Gastrocnemius medialis (tissue), 4 donors: ENCODE results near the gene ARHGAP36. TPM values are rescaled to one million over a fixed set of nuclear protein-coding genes. Genes with fewer than 3 reads are reported as not detected.

Experiments
- ATAC-seq, 2 donors: fragments of 150-250 bp; one replicate each; pipeline ENCODE4 v1.9.1; 2016
- DNase-seq, 2 donors: peaks; one replicate each; pipeline ENCODE4 v3.0.0-alpha.2; 2019
- H3K27ac ChIP-seq, 4 donors: fragments of 200-600 bp; sonication (generic); 1 replicate in 1 of 4; 2 replicates in 3 of 4; pipeline ENCODE4 v1.5.1; 2016 to 2018; ENCODE audit warnings: mild to moderate bottlenecking in 2 of 4, moderate library complexity in 1 of 4
- H3K27me3 ChIP-seq, 3 donors: fragments of 200-600 bp; sonication (generic) in 2 of 3; 1 replicate in 1 of 3; 2 replicates in 2 of 3; pipeline versions ENCODE4 v1.5.1 to v1.6.0; 2016 to 2019; ENCODE audit warnings: mild to moderate bottlenecking in 1 of 3, moderate library complexity in 1 of 3
- H3K36me3 ChIP-seq, 2 donors: fragments of 200-600 bp; sonication (generic) in 1 of 2; one replicate each; pipeline ENCODE4 v1.5.1; 2017 to 2018
- H3K4me1 ChIP-seq, 2 donors: fragments of 200-600 bp; sonication (generic) in 1 of 2; one replicate each; pipeline ENCODE4 v1.5.1; 2016 to 2017; ENCODE audit warnings: mild to moderate bottlenecking in 2 of 2
- H3K4me3 ChIP-seq, 4 donors: fragments of 200-600 bp; sonication (generic) in 3 of 4; 1 replicate in 1 of 4; 2 replicates in 3 of 4; pipeline ENCODE4 v1.5.1; 2016 to 2019; ENCODE audit warnings: mild to moderate bottlenecking in 2 of 4
- H3K9me3 ChIP-seq, 3 donors: fragments of 200-600 bp; sonication (generic) in 2 of 3; 1 replicate in 1 of 3; 2 replicates in 2 of 3; pipeline ENCODE4 v1.5.1; 2016 to 2019
- POLR2A ChIP-seq, 2 donors: fragments of 450-650 bp; IDR thresholded peaks; one replicate each; pipeline ENCODE4 v1.6.1; 2017; ENCODE audit warnings: antibody characterized with exemption in 2 of 2, mild to moderate bottlenecking in 2 of 2, moderate library complexity in 2 of 2
- in situ Hi-C, 4 donors: fragments of 200-750 bp; cut with MboI; loops; one replicate each; pipeline versions ENCODE4 v1.15.0 to v1.8.0; 2017; ENCODE audit warnings: low sequenced_read_pairs in 4 of 4
- intact Hi-C: fragments of 100-400 bp; cut with DNase I; formaldehyde crosslinking; loops from one replicate; pipeline ENCODE4 v1.15.1; 2023; ENCODE audit warnings: low total_unique reads
- total RNA-seq, 4 donors: library from RNA; depleted of rRNA; stranded (reverse); fragments of >200 nt; gene quantifications; one replicate each; pipeline versions ENCODE4 v1.1.0 to v1.2.3, GENCODE V29; 2016
- TF ChIP-seq, protein P1 (sequence below), 5 experiments: fragments of 450-650 bp in 3 of 5; fragments of 200-600 bp in 2 of 5; sonication (generic) in 2 of 5; IDR thresholded peaks in 4 of 5; conservative IDR thresholded peaks in 1 of 5; 1 replicate in 4 of 5; 2 replicates in 1 of 5; pipeline ENCODE4 v1.5.1; 2016 to 2019; ENCODE audit warnings: antibody characterized with exemption in 5 of 5, mild to moderate bottlenecking in 3 of 5, moderate library complexity in 3 of 5

Gene ARHGAP36, protein sequence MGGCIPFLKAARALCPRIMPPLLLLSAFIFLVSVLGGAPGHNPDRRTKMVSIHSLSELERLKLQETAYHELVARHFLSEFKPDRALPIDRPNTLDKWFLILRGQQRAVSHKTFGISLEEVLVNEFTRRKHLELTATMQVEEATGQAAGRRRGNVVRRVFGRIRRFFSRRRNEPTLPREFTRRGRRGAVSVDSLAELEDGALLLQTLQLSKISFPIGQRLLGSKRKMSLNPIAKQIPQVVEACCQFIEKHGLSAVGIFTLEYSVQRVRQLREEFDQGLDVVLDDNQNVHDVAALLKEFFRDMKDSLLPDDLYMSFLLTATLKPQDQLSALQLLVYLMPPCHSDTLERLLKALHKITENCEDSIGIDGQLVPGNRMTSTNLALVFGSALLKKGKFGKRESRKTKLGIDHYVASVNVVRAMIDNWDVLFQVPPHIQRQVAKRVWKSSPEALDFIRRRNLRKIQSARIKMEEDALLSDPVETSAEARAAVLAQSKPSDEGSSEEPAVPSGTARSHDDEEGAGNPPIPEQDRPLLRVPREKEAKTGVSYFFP
- 1 to 10 TPM in 1 of 4 donors, under 1 TPM in 3; 0.41 to 2.7 (median 0.93) TPM for total RNA-seq

DNA sequence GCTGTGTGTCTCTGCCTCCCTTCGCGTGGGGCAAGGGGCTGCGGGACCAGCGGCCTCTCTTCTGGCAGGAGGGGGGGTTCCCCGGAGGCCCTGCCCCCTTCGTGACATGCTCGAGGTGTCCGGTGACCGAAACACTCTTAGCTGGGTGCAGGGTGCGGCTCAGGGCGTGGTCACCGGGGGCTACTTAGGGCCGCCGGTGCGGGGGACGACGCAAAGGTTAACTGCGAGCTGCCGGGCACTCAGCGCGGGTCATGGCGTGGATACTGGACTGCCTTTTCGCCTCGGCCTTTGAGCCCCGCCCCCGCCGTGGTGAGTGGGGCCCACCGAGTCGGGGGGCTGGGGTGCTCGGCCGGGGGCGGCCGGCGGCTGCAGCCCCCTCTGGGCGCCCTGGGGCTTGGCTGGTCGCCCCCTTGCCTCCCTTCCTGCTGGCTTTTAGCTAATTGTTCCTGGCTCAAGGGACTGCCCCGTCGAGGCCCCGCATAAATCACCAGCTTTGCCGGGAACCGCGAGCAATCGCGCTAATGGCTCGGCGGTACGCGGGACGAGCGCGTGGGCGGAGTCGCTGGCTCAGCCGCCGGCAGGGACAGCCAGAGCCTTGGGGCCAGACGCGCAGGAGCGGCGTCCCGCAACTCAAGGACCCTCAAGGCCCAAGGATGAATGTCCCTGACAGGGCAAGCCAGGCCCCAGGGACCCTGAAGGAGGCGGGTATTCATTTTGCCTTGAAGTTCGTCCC, at the start of gene ARHGAP36:
ARHGAP36 (plus strand) TSS at position 211 of the 733 bp plus-strand sequence. CDS start 23,320 bp downstream, outside the sequence.
- no peaks in the 10 kb centered on the region for H3K36me3 ChIP-seq
- no peak within 1 kb of the TSS for H3K27ac ChIP-seq
- TF ChIP-seq POLR2A (IDR thresholded peaks at IDR 0.05), result no peak
- TF ChIP-seq, protein P1, sequence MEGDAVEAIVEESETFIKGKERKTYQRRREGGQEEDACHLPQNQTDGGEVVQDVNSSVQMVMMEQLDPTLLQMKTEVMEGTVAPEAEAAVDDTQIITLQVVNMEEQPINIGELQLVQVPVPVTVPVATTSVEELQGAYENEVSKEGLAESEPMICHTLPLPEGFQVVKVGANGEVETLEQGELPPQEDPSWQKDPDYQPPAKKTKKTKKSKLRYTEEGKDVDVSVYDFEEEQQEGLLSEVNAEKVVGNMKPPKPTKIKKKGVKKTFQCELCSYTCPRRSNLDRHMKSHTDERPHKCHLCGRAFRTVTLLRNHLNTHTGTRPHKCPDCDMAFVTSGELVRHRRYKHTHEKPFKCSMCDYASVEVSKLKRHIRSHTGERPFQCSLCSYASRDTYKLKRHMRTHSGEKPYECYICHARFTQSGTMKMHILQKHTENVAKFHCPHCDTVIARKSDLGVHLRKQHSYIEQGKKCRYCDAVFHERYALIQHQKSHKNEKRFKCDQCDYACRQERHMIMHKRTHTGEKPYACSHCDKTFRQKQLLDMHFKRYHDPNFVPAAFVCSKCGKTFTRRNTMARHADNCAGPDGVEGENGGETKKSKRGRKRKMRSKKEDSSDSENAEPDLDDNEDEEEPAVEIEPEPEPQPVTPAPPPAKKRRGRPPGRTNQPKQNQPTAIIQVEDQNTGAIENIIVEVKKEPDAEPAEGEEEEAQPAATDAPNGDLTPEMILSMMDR (IDR thresholded peaks at IDR 0.05 in 4 of 5, conservative IDR thresholded peaks at IDR 0.05 in 1 of 5), result no peak
- peaks cover 0 to 11% (median 0%) of the 10 kb centered on the region in 3 donors for H3K27me3 ChIP-seq
- intact Hi-C loops, result no loop called here
- H3K9me3 ChIP-seq, result no peaks in the 10 kb centered on the region
- no peaks in the 10 kb centered on the region for H3K4me1 ChIP-seq
- no peak for DNase-seq
- no peak within 1 kb of the TSS for H3K4me3 ChIP-seq
- no peak for ATAC-seq
- in situ Hi-C loops, result no loop called here

DNA sequence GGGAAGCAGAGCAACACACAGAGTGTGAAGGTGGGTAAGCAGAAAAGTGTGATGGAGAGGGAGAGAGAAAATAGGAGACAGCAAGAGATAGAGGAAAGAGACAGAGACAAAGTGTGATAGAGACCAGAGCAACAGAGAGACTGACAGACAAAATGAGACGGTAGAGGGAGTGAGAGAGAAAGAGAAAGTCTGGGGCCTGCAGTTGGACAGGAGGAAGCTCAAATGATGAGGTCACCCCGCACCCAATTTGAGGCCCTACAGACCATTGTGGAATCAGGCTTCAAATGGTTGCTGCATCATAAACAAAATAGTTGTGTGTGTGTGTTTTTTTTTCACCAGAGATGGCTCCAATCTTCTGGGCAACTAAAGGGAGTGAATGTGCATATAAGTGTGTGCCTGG, 48.0 kb upstream of the ARHGAP36 start:
- in situ Hi-C loops, result no loop called here

DNA sequence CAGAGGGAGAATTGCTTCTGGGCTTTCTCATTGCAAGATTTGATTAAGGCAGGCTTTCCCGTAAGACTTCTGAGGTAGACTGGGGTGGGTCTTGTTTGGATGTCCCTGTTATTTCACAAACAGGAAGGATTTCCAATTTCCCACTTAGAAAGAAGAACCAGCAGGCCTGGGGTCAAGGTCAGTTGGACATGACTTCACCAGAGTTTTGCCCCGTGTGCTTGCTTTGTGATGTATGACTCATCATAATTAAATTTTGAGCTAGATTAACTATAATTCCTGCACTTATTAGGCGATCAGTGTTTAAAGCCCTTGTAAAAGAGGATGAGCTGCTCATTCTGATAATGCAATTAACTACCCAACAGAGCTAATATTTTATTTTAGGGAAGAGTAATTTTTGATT, 32.8 kb upstream of the ARHGAP36 start:
- intact Hi-C loops, result no loop called here
- no peak for ATAC-seq
- TF ChIP-seq POLR2A (IDR thresholded peaks at IDR 0.05), result no peak
- TF ChIP-seq, protein P1 (IDR thresholded peaks at IDR 0.05 in 4 of 5, conservative IDR thresholded peaks at IDR 0.05 in 1 of 5), result no peak
- no peaks in the 10 kb centered on the region for H3K36me3 ChIP-seq
- peaks cover 0 to 4% (median 4%) of the 10 kb centered on the region in 3 donors for H3K27me3 ChIP-seq
- no peaks in the 10 kb centered on the region for H3K9me3 ChIP-seq
- no peak overlapping the region for H3K27ac ChIP-seq
- H3K4me3 ChIP-seq, result no peak overlapping the region
- in situ Hi-C loops, result no loop called here
- no peaks in the 10 kb centered on the region for H3K4me1 ChIP-seq
- no peak for DNase-seq

More for the DNA sequence above, 48.0 kb upstream of the ARHGAP36 start:
- DNase-seq, result no peak
- no peak overlapping the region for H3K27ac ChIP-seq
- H3K4me3 ChIP-seq, result no peak overlapping the region
- TF ChIP-seq, protein P1 (IDR thresholded peaks at IDR 0.05 in 4 of 5, conservative IDR thresholded peaks at IDR 0.05 in 1 of 5), result no peak
- TF ChIP-seq POLR2A (IDR thresholded peaks at IDR 0.05), result no peak
- no peaks in the 10 kb centered on the region for H3K36me3 ChIP-seq
- no peak for ATAC-seq
- H3K27me3 ChIP-seq, result peaks cover 0 to 3% (median 0%) of the 10 kb centered on the region in 3 donors
- H3K4me1 ChIP-seq, result no peaks in the 10 kb centered on the region
- no peaks in the 10 kb centered on the region for H3K9me3 ChIP-seq
- intact Hi-C loops, result no loop called here

DNA sequence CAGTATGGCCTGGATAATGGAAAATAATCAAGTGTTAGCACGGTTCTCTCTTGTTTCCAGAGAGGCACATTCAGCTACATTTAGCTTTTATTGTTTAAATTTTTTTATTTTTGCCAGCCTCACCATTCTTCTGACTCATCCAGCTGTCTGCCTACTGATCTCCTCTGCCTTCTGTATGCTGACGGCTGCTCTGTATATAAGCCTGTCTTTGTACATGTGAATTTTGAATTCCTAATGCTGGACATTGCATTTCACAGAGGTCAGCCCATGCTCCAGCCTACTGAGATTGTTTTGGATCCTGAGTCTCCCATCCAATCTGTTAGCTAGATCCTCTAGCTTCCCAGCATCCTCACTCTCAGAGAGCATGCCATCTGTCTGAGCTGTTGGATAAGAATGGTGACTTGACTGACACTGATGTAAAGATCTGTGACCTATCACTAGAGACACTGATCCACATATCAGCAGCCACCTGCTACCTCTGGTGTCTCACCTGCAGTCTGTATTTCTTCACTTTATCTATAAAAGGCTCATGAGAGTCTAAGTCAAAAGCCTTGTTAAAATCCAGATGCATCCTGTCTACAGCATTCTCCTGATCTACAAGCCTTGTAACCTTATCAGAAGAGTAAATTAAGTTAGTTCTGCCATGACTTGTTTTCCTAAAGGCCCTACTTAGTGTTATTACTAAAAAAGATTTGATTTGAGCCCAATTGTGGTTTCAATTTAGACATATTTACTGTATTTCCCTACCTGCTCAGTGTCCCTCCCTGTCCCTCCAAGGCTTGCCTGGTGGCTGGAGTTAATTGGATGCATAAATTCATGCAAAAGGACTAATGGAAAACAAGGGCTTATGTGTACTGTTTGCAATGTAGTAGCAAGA, 25.6 kb upstream of the ARHGAP36 start:
- in situ Hi-C loops, result no loop called here
- no peaks in the 10 kb centered on the region for H3K36me3 ChIP-seq
- H3K27ac ChIP-seq, result no peak overlapping the region
- ATAC-seq, result no peak
- H3K9me3 ChIP-seq, result no peaks in the 10 kb centered on the region
- no peak overlapping the region for H3K4me3 ChIP-seq
- peaks cover 0 to 10% (median 0%) of the 10 kb centered on the region in 3 donors for H3K27me3 ChIP-seq
- no peak for DNase-seq
- no peaks in the 10 kb centered on the region for H3K4me1 ChIP-seq
- TF ChIP-seq POLR2A (IDR thresholded peaks at IDR 0.05), result no peak
- TF ChIP-seq, protein P1 (IDR thresholded peaks at IDR 0.05 in 4 of 5, conservative IDR thresholded peaks at IDR 0.05 in 1 of 5), result no peak
- intact Hi-C loops, result no loop called here
